CD14-positive monocyte (primary cell): ENCODE data around the gene TMEM219. TPM values are rescaled to one million over a fixed set of nuclear protein-coding genes. Genes with fewer than 3 reads are reported as not detected.
"Not testable (repeated sequence)": the region's sequence is repeated elsewhere in the genome, so short reads cannot be mapped to it uniquely, and the experiment has no call there.

Experiments used
- DNase-seq, 3 donors: peaks; one replicate each; pipeline ENCODE4 v3.0.0-alpha.2; 2011 to 2022
- H2AFZ ChIP-seq: 2 replicates; pipeline ENCODE4 v1.6.0; 2012; ENCODE audit warnings: mild to moderate bottlenecking, low read depth, low read length, inconsistent platforms; ENCODE audit not compliant: insufficient read depth, poor library complexity, severe bottlenecking
- H3K27ac ChIP-seq, 2 donors: 1 replicate in 1 of 2; 2 replicates in 1 of 2; pipeline ENCODE4 v1.5.1; 2012 to 2013; ENCODE audit warnings: low read length in 2 of 2, control low read depth in 1 of 2, inconsistent platforms in 1 of 2, low read depth in 1 of 2, mild to moderate bottlenecking in 1 of 2
- H3K27me3 ChIP-seq, 2 donors: one replicate each; pipeline versions ENCODE4 v1.6.0 to v1.6.1; 2011 to 2013; ENCODE audit warnings: low read length in 2 of 2; ENCODE audit not compliant: control insufficient read depth in 2 of 2, insufficient read depth in 2 of 2
- H3K36me3 ChIP-seq, 2 donors: replicated peaks in 1 of 2; 1 replicate in 1 of 2; 2 replicates in 1 of 2; pipeline versions ENCODE4 v1.5.1 to v1.6.1; 2012 to 2013; ENCODE audit warnings: low read length in 2 of 2, control low read depth in 1 of 2, inconsistent platforms in 1 of 2, mild to moderate bottlenecking in 1 of 2; ENCODE audit not compliant: insufficient read depth in 2 of 2, control insufficient read depth in 1 of 2
- H3K4me1 ChIP-seq, 2 donors: 1 replicate in 1 of 2; 2 replicates in 1 of 2; pipeline versions ENCODE4 v1.5.1 to v1.6.1; 2012 to 2013; ENCODE audit warnings: low read length in 2 of 2, control low read depth in 1 of 2, inconsistent platforms in 1 of 2, mild to moderate bottlenecking in 1 of 2, moderate library complexity in 1 of 2; ENCODE audit not compliant: insufficient read depth in 2 of 2, control insufficient read depth in 1 of 2
- H3K4me2 ChIP-seq: replicated peaks from 2 replicates; pipeline ENCODE3; 2012; ENCODE audit warnings: low read length, moderate library complexity, mild to moderate bottlenecking; ENCODE audit not compliant: poor library complexity, severe bottlenecking; ENCODE audit errors: extremely low read depth
- H3K4me3 ChIP-seq, 3 experiments: fragments of 200-600 bp in 1 of 3; sonication (generic) in 1 of 3; replicated peaks in 1 of 3; 1 replicate in 2 of 3; 2 replicates in 1 of 3; pipeline ENCODE4 v1.5.1; 2011 to 2013; ENCODE audit warnings: low read length in 3 of 3, mild to moderate bottlenecking in 3 of 3, control low read depth in 2 of 3, low read depth in 2 of 3, inconsistent platforms in 1 of 3, moderate library complexity in 1 of 3
- H3K79me2 ChIP-seq: 2 replicates; pipeline ENCODE4 v1.6.0; 2012; ENCODE audit warnings: mild to moderate bottlenecking, control low read depth, inconsistent platforms, low read length, moderate library complexity; ENCODE audit not compliant: insufficient read depth
- H3K9ac ChIP-seq: 2 replicates; pipeline ENCODE4 v1.6.0; 2017; ENCODE audit warnings: low read length, mild to moderate bottlenecking; ENCODE audit not compliant: insufficient read depth, poor library complexity, severe bottlenecking
- H3K9me3 ChIP-seq, 2 donors: replicated peaks in 1 of 2; 1 replicate in 1 of 2; 2 replicates in 1 of 2; pipeline versions ENCODE4 v1.5.1 to v1.6.1; 2012 to 2013; ENCODE audit warnings: low read length in 2 of 2, control low read depth in 1 of 2; ENCODE audit not compliant: control insufficient read depth in 1 of 2, insufficient read depth in 1 of 2
- H4K20me1 ChIP-seq: 2 replicates; pipeline ENCODE4 v1.6.0; 2012; ENCODE audit warnings: mild to moderate bottlenecking, low read length, control low read depth, moderate library complexity; ENCODE audit not compliant: insufficient read depth
- H3K27ac Mint-ChIP-seq, 7 donors: one replicate each; pipeline ENCODE4 v1.8.0; 2020; ENCODE audit warnings: mild to moderate bottlenecking in 7 of 7, mixed read lengths in 7 of 7, moderate library complexity in 6 of 7, inconsistent platforms in 2 of 7
- H3K27me3 Mint-ChIP-seq, 3 donors: one replicate each; pipeline ENCODE4 v1.8.0; 2021 to 2022; ENCODE audit warnings: low read depth in 3 of 3, mild to moderate bottlenecking in 3 of 3, mixed read lengths in 3 of 3, moderate library complexity in 3 of 3, inconsistent platforms in 1 of 3
- H3K36me3 Mint-ChIP-seq, 2 donors: one replicate each; pipeline ENCODE4 v1.8.0; 2020; ENCODE audit warnings: mixed read lengths in 2 of 2, inconsistent platforms in 1 of 2, mild to moderate bottlenecking in 1 of 2
- H3K4me1 Mint-ChIP-seq: one replicate; pipeline ENCODE4 v1.8.0; 2020; ENCODE audit warnings: mild to moderate bottlenecking, mixed read lengths
- H3K4me3 Mint-ChIP-seq, 2 donors: one replicate each; pipeline ENCODE4 v1.8.0; 2020; ENCODE audit warnings: mild to moderate bottlenecking in 2 of 2, mixed read lengths in 2 of 2, moderate library complexity in 1 of 2
- H3K9me3 Mint-ChIP-seq, 7 donors: one replicate each; pipeline ENCODE4 v1.8.0; 2020 to 2022; ENCODE audit warnings: mixed read lengths in 7 of 7, mild to moderate bottlenecking in 6 of 7, moderate library complexity in 6 of 7, inconsistent platforms in 2 of 7
- WGBS: methylation state at CpG from one replicate; pipeline ENCODE4 v1.1.5; 2013; ENCODE audit warnings: missing lambda C conversion rate; ENCODE audit not compliant: insufficient coverage; 5-methylcytosine and 5-hydroxymethylcytosine counted together
- intact Hi-C, 2 donors: fragments of 100-400 bp; cut with micrococcal nuclease; formaldehyde crosslinking; loops; one replicate each; pipeline versions ENCODE4 v1.15.0 to v1.15.1; 2023
- polyA plus RNA-seq, 3 donors: library from polyadenylated mRNA; depleted of rRNA in 1 of 3; unstranded in 2 of 3; stranded (reverse) in 1 of 3; fragments of 300-500 nt in 2 of 3; fragments of >200 nt in 1 of 3; fragmentation: Illumina TruSeq in 2 of 3; gene quantifications; 1 replicate in 2 of 3; 2 replicates in 1 of 3; pipeline ENCODE4 v1.2.3, GENCODE V29; 2012 to 2021
- TF ChIP-seq, protein P1 (sequence below): fragments of 200-600 bp; IDR thresholded peaks from one replicate; pipeline ENCODE4 v1.8.0; 2022; ENCODE audit warnings: antibody characterized with exemption, mild to moderate bottlenecking

Gene TMEM219
- polyA plus RNA-seq, 3 donors: 157 to 265 (median 227) TPM

DNA sequence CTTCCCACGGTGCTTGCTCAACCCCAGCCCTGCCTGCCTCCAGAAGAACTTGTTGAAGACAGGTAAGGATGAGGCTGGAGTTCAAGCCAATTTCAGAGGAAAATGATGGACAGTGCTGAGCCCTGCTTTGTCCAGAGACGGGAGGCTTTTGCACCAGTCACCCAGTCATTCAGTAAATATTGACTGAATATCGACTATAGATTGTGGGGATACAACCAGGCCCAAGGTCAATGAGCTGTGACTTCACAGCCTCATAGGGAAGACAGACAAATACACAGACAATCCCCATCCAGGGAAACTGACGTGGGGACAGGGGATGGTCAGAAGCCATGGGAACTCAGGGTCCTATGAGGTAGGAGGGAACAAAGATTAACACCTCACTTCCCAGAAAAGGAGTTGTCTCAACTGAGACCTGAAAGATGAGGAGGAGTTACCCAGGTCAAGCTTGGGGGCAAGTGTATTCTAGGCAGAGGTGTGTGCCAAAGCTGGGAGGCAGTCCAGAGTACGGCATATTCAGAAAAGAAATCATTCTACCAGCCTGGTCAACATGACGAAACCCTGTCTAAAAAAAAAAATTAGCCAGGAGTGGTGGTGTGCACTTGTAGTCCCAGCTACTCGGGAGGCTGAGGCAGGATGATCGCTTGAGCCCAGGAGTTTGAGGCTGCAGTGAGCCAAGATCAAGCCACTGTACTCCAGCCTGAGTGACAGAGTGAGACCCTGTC is 54.8 kb downstream of the TMEM219 start:
- peaks cover 15% of the 10 kb centered on the region for H3K4me1 Mint-ChIP-seq
- H3K36me3 Mint-ChIP-seq: peaks cover 0 to 2% of the 10 kb centered on the region in 2 donors
- H3K4me2 ChIP-seq: no peak overlapping the region
- 91% methylated on average over 4 of the region's 8 CpGs for WGBS
- H3K79me2 ChIP-seq: no peaks in the 10 kb centered on the region
- peaks cover 7 to 16% of the 10 kb centered on the region in 2 donors for H3K27me3 ChIP-seq
- H3K27ac Mint-ChIP-seq: peak overlapping the region in 1 of 7 donors; percentile 81
- H3K9ac ChIP-seq: no peak overlapping the region
- no peak overlapping the region for H3K27ac ChIP-seq
- no peak overlapping the region for H3K4me3 Mint-ChIP-seq
- no peaks in the 10 kb centered on the region for H4K20me1 ChIP-seq
- H3K4me3 ChIP-seq: no peak overlapping the region
- intact Hi-C loops: no loop called here
- H3K36me3 ChIP-seq: no peaks in the 10 kb centered on the region
- H2AFZ ChIP-seq: no peak overlapping the region
- peaks cover 0 to 5% of the 10 kb centered on the region in 2 donors for H3K9me3 ChIP-seq
- H3K9me3 Mint-ChIP-seq: peaks cover 0 to 8% (median 5%) of the 10 kb centered on the region in 7 donors
- peaks cover 10 to 13% of the 10 kb centered on the region in 2 donors for H3K4me1 ChIP-seq
- TF ChIP-seq, protein P1, sequence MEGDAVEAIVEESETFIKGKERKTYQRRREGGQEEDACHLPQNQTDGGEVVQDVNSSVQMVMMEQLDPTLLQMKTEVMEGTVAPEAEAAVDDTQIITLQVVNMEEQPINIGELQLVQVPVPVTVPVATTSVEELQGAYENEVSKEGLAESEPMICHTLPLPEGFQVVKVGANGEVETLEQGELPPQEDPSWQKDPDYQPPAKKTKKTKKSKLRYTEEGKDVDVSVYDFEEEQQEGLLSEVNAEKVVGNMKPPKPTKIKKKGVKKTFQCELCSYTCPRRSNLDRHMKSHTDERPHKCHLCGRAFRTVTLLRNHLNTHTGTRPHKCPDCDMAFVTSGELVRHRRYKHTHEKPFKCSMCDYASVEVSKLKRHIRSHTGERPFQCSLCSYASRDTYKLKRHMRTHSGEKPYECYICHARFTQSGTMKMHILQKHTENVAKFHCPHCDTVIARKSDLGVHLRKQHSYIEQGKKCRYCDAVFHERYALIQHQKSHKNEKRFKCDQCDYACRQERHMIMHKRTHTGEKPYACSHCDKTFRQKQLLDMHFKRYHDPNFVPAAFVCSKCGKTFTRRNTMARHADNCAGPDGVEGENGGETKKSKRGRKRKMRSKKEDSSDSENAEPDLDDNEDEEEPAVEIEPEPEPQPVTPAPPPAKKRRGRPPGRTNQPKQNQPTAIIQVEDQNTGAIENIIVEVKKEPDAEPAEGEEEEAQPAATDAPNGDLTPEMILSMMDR: no peak
- peaks cover 23 to 36% (median 32%) of the 10 kb centered on the region in 3 donors for H3K27me3 Mint-ChIP-seq
- no peak for DNase-seq

DNA sequence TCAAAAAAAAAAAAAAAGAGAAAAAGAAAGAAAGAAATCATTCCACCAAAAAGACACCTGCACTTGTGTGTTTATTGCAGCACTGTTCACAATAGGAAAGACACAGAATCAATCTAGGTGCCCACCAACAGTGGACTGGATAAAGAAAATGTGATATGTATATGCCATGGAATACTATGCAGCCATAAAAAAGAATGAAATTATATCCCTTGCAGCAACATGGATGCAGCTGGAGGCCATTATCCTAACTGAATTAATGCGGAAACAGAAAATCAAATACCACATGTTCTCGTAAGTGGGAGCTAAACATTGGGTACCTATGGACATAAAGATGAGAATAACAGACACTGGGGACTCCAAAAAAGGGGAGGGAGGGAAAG is 55.4 kb downstream of the TMEM219 start:
- WGBS: no CpG with 5 or more reads among the region's 2 CpGs

DNA sequence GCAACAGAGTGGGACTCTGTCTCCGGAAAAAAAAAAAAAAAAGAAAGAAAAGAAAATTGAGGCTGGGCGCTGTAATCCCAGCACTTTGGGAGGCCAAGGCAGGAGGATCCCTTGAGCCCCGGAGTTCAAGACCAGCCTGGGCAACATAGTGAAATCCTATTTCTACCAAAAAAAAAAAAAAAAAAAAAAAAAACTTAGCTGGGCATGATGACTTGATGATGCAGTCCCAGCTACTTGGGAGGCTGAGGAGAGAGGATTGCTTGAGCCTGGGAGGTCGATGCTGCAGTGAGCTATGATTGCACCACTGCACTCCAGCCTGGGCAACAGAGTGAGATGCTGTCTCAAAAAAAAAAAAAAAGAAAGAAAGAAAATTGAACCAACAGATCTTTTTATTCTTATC is 56.1 kb downstream of the TMEM219 start:
- H3K4me3 Mint-ChIP-seq, H3K9me3 Mint-ChIP-seq, H3K79me2 ChIP-seq, H3K9ac ChIP-seq, H3K4me3 ChIP-seq, intact Hi-C loops, H3K27me3 ChIP-seq, H3K27ac ChIP-seq, H3K9me3 ChIP-seq, H3K27ac Mint-ChIP-seq, H2AFZ ChIP-seq, H3K4me2 ChIP-seq, H3K36me3 ChIP-seq, H3K36me3 Mint-ChIP-seq, H4K20me1 ChIP-seq, DNase-seq: not testable (repeated sequence)
- WGBS: no CpG with 5 or more reads among the region's 4 CpGs
- H3K27me3 Mint-ChIP-seq: peaks cover 10 to 24% (median 21%) of the 10 kb centered on the region in 3 donors
- peaks cover 11 to 15% of the 10 kb centered on the region in 2 donors for H3K4me1 ChIP-seq
- H3K4me1 Mint-ChIP-seq: peaks cover 14% of the 10 kb centered on the region

More for the DNA sequence above, 55.4 kb downstream of the TMEM219 start:
- H3K9ac ChIP-seq: no peak overlapping the region
- H3K27me3 ChIP-seq: peaks cover 2 to 10% of the 10 kb centered on the region in 2 donors
- H3K9me3 ChIP-seq: no peaks in the 10 kb centered on the region
- no peak overlapping the region for H3K4me3 Mint-ChIP-seq
- no peak for DNase-seq
- no peak overlapping the region for H3K27ac Mint-ChIP-seq
- TF ChIP-seq, protein P1: no peak
- H4K20me1 ChIP-seq: no peaks in the 10 kb centered on the region
- H3K4me3 ChIP-seq: no peak overlapping the region
- H3K9me3 Mint-ChIP-seq: peaks cover 0 to 3% (median 2%) of the 10 kb centered on the region in 7 donors
- H3K27me3 Mint-ChIP-seq: peaks cover 17 to 31% (median 27%) of the 10 kb centered on the region in 3 donors
- peaks cover 14% of the 10 kb centered on the region for H3K4me1 Mint-ChIP-seq
- no peaks in the 10 kb centered on the region for H3K36me3 Mint-ChIP-seq
- H3K4me2 ChIP-seq: no peak overlapping the region
- no peaks in the 10 kb centered on the region for H3K79me2 ChIP-seq
- intact Hi-C loops: no loop called here
- no peak overlapping the region for H2AFZ ChIP-seq
- H3K4me1 ChIP-seq: peaks cover 11 to 15% of the 10 kb centered on the region in 2 donors
- H3K27ac ChIP-seq: no peak overlapping the region
- H3K36me3 ChIP-seq: no peaks in the 10 kb centered on the region
